Stomach (tissue), 9 donors: ENCODE results near the gene PIEZO2. TPM values are rescaled to one million over a fixed set of nuclear protein-coding genes. Genes with fewer than 3 reads are reported as not detected.

Experiments used
- DNase-seq, 2 donors: peaks; one replicate each; pipeline versions ENCODE4 v3.0.0 to v3.0.0-alpha.2; 2013 to 2019
- H3K27ac ChIP-seq, 5 donors: fragments of 200-600 bp in 4 of 5; sonication (generic) in 4 of 5; one replicate each; pipeline ENCODE4 v1.5.1; 2013 to 2019; ENCODE audit warnings: mild to moderate bottlenecking in 1 of 5, moderate library complexity in 1 of 5
- H3K27me3 ChIP-seq, 3 donors: fragments of 200-600 bp; sonication (generic); one replicate each; pipeline ENCODE4 v1.5.1; 2017 to 2019; ENCODE audit warnings: mixed run types in 1 of 3
- H3K36me3 ChIP-seq, 4 donors: fragments of 200-600 bp; sonication (generic); 1 replicate in 3 of 4; 2 replicates in 1 of 4; pipeline ENCODE4 v1.5.1; 2016 to 2019
- H3K4me1 ChIP-seq, 4 donors: fragments of 200-600 bp; sonication (generic); one replicate each; pipeline ENCODE4 v1.5.1; 2016 to 2019
- H3K4me3 ChIP-seq, 4 donors: fragments of 200-600 bp; sonication (generic) in 3 of 4; one replicate each; pipeline ENCODE4 v1.5.1; 2016 to 2019; ENCODE audit warnings: mild to moderate bottlenecking in 1 of 4
- H3K9me3 ChIP-seq, 4 donors: fragments of 200-600 bp; sonication (generic); one replicate each; pipeline ENCODE4 v1.5.1; 2016 to 2019
- CTCF ChIP-seq, 7 experiments: fragments of 450-650 bp in 4 of 7; fragments of 200-600 bp in 3 of 7; sonication (generic) in 3 of 7; IDR thresholded peaks; one replicate each; pipeline ENCODE4 v1.5.1; 2016 to 2019; ENCODE audit warnings: antibody characterized with exemption in 7 of 7, control low read depth in 2 of 7, mild to moderate bottlenecking in 1 of 7
- EP300 ChIP-seq: sonication (generic); formaldehyde crosslinking; IDR thresholded peaks from one replicate; pipeline ENCODE4 v1.6.1; 2017; ENCODE audit warnings: antibody characterized with exemption
- POLR2A ChIP-seq, 4 donors: fragments of 450-650 bp; IDR thresholded peaks; one replicate each; pipeline ENCODE4 v1.6.1; 2016; ENCODE audit warnings: antibody characterized with exemption in 4 of 4, control low read depth in 2 of 4, mild to moderate bottlenecking in 1 of 4, moderate library complexity in 1 of 4
- POLR2AphosphoS5 ChIP-seq, 3 donors: sonication (generic); formaldehyde crosslinking; IDR thresholded peaks; one replicate each; pipeline ENCODE4 v1.6.1; 2016; ENCODE audit warnings: antibody characterized with exemption in 3 of 3
- whole genome bisulfite sequencing, 5 donors: extraction: QIAGEN DNeasy Blood & Tissue Kit in 3 of 5; methylation state at CpG; one replicate each; pipeline versions ENCODE4 v1.1.5 to v1.1.7; 2013 to 2018; 5-methylcytosine and 5-hydroxymethylcytosine counted together
- intact Hi-C: fragments of 100-400 bp; cut with DNase I; formaldehyde crosslinking; loops from one replicate; pipeline ENCODE4 v1.15.1; 2023; ENCODE audit warnings: low total_unique reads
- polyA plus RNA-seq, 3 donors: library from polyadenylated mRNA; stranded (reverse); fragments of 200-250 nt; gene quantifications; one replicate each; pipeline ENCODE4 v1.2.3, GENCODE V29; 2013
- total RNA-seq, 5 donors: library from RNA; depleted of rRNA; stranded (reverse); fragments of >200 nt; gene quantifications; one replicate each; pipeline versions ENCODE4 v1.1.0 to v1.2.3, GENCODE V29; 2014 to 2016
- donor health status: healthy with polysubstance abuse.
- donor health status: Bipolar disorder and iron deficiency.
- donor health status: healthy.

The PIEZO2 gene
- total and polyA plus RNA-seq, 8 donors = 0.30 to 45.3 (median 2.5) TPM

DNA sequence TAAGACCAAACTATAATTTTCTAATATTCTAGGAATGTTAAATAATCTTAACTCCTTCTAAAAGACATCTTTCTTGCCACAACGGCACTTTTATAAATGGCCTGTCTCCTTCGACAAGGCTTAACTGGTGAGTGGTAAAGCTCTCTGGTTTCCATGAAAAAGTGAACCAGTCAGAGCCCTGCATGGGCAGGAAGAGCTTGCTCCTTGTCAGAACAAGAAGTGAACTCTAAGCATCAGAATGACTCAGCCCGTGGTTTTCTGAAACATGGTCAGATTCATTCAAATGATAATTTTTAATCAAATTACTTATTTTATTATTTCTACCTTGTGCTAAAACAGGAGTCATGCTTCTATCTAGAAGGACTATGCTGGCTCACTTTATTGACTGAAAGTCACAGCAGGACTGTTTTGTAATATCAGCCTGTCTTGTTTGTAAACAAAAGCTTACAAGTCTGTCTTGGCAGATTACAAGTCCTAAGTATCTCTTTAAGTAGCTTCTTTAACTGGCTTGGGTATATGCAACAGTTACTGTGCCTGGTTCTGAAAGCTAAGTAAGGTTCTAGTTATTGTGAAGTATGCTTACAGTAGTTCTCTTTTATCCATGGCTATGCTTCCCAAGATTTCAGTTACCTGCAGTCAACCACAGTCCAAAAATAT, 378.2 kb downstream of the PIEZO2 start:
- no peaks in the 10 kb centered on the region for H3K4me1 ChIP-seq
- 45 to 67% (median 54%) methylated on average over 3 of the region's 3 CpGs for WGBS, 5 donors
- peaks cover 0 to 16% (median 0%) of the 10 kb centered on the region in 3 donors for H3K27me3 ChIP-seq
- no peak overlapping the region for H3K27ac ChIP-seq
- peaks cover 0 to 9% (median 0%) of the 10 kb centered on the region in 4 donors for H3K9me3 ChIP-seq
- H3K36me3 ChIP-seq = no peaks in the 10 kb centered on the region
- TF ChIP-seq EP300 (no peak), CTCF (IDR thresholded peaks at IDR 0.05) (no peak), POLR2A (IDR thresholded peaks at IDR 0.05) (no peak), POLR2AphosphoS5 (IDR thresholded peaks at IDR 0.05) (no peak)
- DNase-seq = no peak
- intact Hi-C loops = no loop called here
- H3K4me3 ChIP-seq = no peak overlapping the region

DNA sequence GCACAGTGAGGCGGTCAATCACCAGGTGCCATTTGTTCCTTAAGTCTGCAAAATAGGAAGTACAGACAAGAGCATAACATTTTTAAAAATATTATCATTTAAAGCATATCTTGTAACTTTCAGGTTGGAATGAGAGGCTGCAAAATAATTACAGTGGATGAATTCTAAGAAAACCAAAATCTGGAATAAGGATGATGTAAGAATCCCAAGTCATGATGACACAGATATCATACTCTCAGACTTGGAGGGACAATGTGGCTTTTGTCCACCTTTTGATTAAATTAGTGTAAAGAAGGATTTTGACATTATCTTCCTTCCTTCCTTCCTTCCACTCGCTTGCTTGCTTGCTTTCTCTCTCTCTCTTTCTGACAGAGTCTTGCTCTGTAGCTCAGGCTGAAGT, 379.1 kb downstream of the PIEZO2 start:
- no peaks in the 10 kb centered on the region for H3K36me3 ChIP-seq
- intact Hi-C loops = no loop called here
- 62 to 76% (median 72%) methylated on average over 2 of the region's 2 CpGs for WGBS, 5 donors
- TF ChIP-seq EP300 (no peak), CTCF (IDR thresholded peaks at IDR 0.05) (no peak), POLR2A (IDR thresholded peaks at IDR 0.05) (no peak), POLR2AphosphoS5 (IDR thresholded peaks at IDR 0.05) (no peak)
- no peaks in the 10 kb centered on the region for H3K4me1 ChIP-seq
- H3K9me3 ChIP-seq = peaks cover 0 to 9% (median 0%) of the 10 kb centered on the region in 4 donors
- no peak overlapping the region for H3K4me3 ChIP-seq
- DNase-seq = no peak
- H3K27ac ChIP-seq = no peak overlapping the region
- H3K27me3 ChIP-seq = peaks cover 0 to 11% (median 0%) of the 10 kb centered on the region in 3 donors

- Histone ChIP-seq H3K36me3 (no peaks in the 10 kb centered on the region), H3K27ac (no peak overlapping the region), H3K9me3 (peaks cover 0 to 9% (median 0%) of the 10 kb centered on the region in 4 donors), H3K4me1 (no peaks in the 10 kb centered on the region), H3K27me3 (peaks cover 0 to 2% (median 0%) of the 10 kb centered on the region in 3 donors), H3K4me3 (no peak overlapping the region)
- intact Hi-C loops = no loop called here
- TF ChIP-seq EP300 (no peak), POLR2A (IDR thresholded peaks at IDR 0.05) (no peak), CTCF (IDR thresholded peaks at IDR 0.05) (no peak), POLR2AphosphoS5 (IDR thresholded peaks at IDR 0.05) (no peak)
- 84 to 91% (median 89%) methylated on average over 5 of the region's 5 CpGs for WGBS, 5 donors
- no peak for DNase-seq
These were observed 381.1 kb downstream of the PIEZO2 start for GRCh38 chr18:10768221-10768620.

GRCh38 chr18:10767658-10768057, 381.7 kb downstream of the PIEZO2 start:
- intact Hi-C loops = no loop called here
- 88 to 96% (median 90%) methylated on average over 2 to 5 of the region's 5 CpGs for WGBS, 5 donors
- TF ChIP-seq POLR2A (IDR thresholded peaks at IDR 0.05) = no peak
- TF ChIP-seq POLR2AphosphoS5 (IDR thresholded peaks at IDR 0.05) = no peak
- no peak for TF ChIP-seq EP300
- TF ChIP-seq CTCF (IDR thresholded peaks at IDR 0.05) = no peak

More at GRCh38 chr18:10767658-10768057, 381.7 kb downstream of the PIEZO2 start:
- H3K27ac ChIP-seq = no peak overlapping the region
- DNase-seq = no peak
- H3K36me3 ChIP-seq = no peaks in the 10 kb centered on the region
- no peaks in the 10 kb centered on the region for H3K27me3 ChIP-seq
- H3K9me3 ChIP-seq = peaks cover 0 to 9% (median 0%) of the 10 kb centered on the region in 4 donors
- H3K4me1 ChIP-seq = no peaks in the 10 kb centered on the region
- no peak overlapping the region for H3K4me3 ChIP-seq
